HG02885 (cell line): ENCODE data around the gene OCEL1.
"Not testable (repeated sequence)": the region's sequence is repeated elsewhere in the genome, so short reads cannot be mapped to it uniquely, and the experiment has no call there.

Experiments
- ATAC-seq: cut with Tn5 transposase; IDR thresholded peaks from one replicate; pipeline ENCODE4 v1.9.1; 2021; ENCODE audit warnings: mild to moderate bottlenecking; ENCODE audit not compliant: unreplicated experiment, poor library complexity

The OCEL1 gene

GRCh38 chr19:17226002-17226933 lies at the start of gene OCEL1:
OCEL1 (plus strand) TSS chr19:17226226; CDS start chr19:17226248, 22 bp downstream.
- ATAC-seq: peak; percentile 92

GRCh38 chr19:17178291-17178690 lies 47.7 kb upstream of the OCEL1 start:
- no peak for ATAC-seq

GRCh38 chr19:17180997-17181702 lies 44.9 kb upstream of the OCEL1 start:
- ATAC-seq: no peak

GRCh38 chr19:17183271-17183761 lies 42.7 kb upstream of the OCEL1 start:
- no peak for ATAC-seq

- no peak for ATAC-seq
Observed at GRCh38 chr19:17183858-17184321, 42.1 kb upstream of the OCEL1 start.

GRCh38 chr19:17184371-17184841 lies 41.6 kb upstream of the OCEL1 start:
- ATAC-seq: no peak

GRCh38 chr19:17185590-17185989 lies 40.4 kb upstream of the OCEL1 start:
- no peak for ATAC-seq

- not testable (repeated sequence) for ATAC-seq
Observed at GRCh38 chr19:17191736-17192135, 34.3 kb upstream of the OCEL1 start.

- ATAC-seq: no peak
Observed at GRCh38 chr19:17192751-17193150, 33.3 kb upstream of the OCEL1 start.

GRCh38 chr19:17194608-17195007 lies 31.4 kb upstream of the OCEL1 start:
- no peak for ATAC-seq

- ATAC-seq: no peak
Observed at GRCh38 chr19:17195106-17195505, 30.9 kb upstream of the OCEL1 start.

- ATAC-seq: no peak
Observed at GRCh38 chr19:17196610-17197009, 29.4 kb upstream of the OCEL1 start.

GRCh38 chr19:17197666-17198065 lies 28.4 kb upstream of the OCEL1 start:
- ATAC-seq: no peak

- ATAC-seq: no peak
Observed at GRCh38 chr19:17200408-17201079, 25.5 kb upstream of the OCEL1 start.

- ATAC-seq: no peak
Observed at GRCh38 chr19:17202249-17202648, 23.8 kb upstream of the OCEL1 start.

- no peak for ATAC-seq
Observed at GRCh38 chr19:17202713-17203112, 23.3 kb upstream of the OCEL1 start.

GRCh38 chr19:17205237-17206140 lies 20.5 kb upstream of the OCEL1 start:
- ATAC-seq: no peak

- no peak for ATAC-seq
Observed at GRCh38 chr19:17206736-17207581, 19.1 kb upstream of the OCEL1 start.
